Mesothelial cell of epicardium (in vitro differentiated cells): Measurements from ENCODE around the gene BTBD7. TPM values are rescaled to one million over a fixed set of nuclear protein-coding genes. Genes with fewer than 3 reads are reported as not detected.
"Not testable (repeated sequence)": the region's sequence is repeated elsewhere in the genome, so short reads cannot be mapped to it uniquely, and the experiment has no call there.

ENCODE experiments used
- DNase-seq, 2 experiments: peaks; one replicate each; pipeline ENCODE4 v3.0.0; 2021; ENCODE audit warnings: low spot score in 2 of 2; ENCODE audit not compliant: unreplicated experiment in 2 of 2
- H3K27ac Mint-ChIP-seq: 2 replicates; pipeline ENCODE4 v1.8.0; 2021; ENCODE audit warnings: mixed read lengths
- H3K27me3 Mint-ChIP-seq: 2 replicates; pipeline ENCODE4 v1.8.0; 2021; ENCODE audit warnings: low read depth, mixed read lengths
- H3K36me3 Mint-ChIP-seq: 2 replicates; pipeline ENCODE4 v1.8.0; 2021; ENCODE audit warnings: mixed read lengths
- H3K4me1 Mint-ChIP-seq: 2 replicates; pipeline ENCODE4 v1.8.0; 2021; ENCODE audit warnings: mixed read lengths
- H3K4me3 Mint-ChIP-seq: 2 replicates; pipeline ENCODE4 v1.8.0; 2021; ENCODE audit warnings: mild to moderate bottlenecking, moderate library complexity, mixed read lengths
- H3K9me3 Mint-ChIP-seq: 2 replicates; pipeline ENCODE4 v1.8.0; 2021; ENCODE audit warnings: mixed read lengths
- CTCF ChIP-seq: fragments of 200-600 bp; sonication (generic); IDR thresholded peaks from one replicate; pipeline ENCODE4 v1.5.0; 2021; ENCODE audit warnings: antibody characterized with exemption; ENCODE audit not compliant: unreplicated experiment
- total RNA-seq: library from RNA; stranded (reverse); gene quantifications from 3 replicates; pipeline ENCODE4 v1.2.1, GENCODE V29; 2021

Gene BTBD7
- total RNA-seq, 1 donor from 2014 or later, result 58.4 TPM

- peaks cover 18% of the 10 kb centered on the region for H3K36me3 Mint-ChIP-seq
- no peaks in the 10 kb centered on the region for H3K4me1 Mint-ChIP-seq
- no peak overlapping the region for H3K27ac Mint-ChIP-seq
- H3K9me3 Mint-ChIP-seq, result no peaks in the 10 kb centered on the region
- TF ChIP-seq CTCF, result no peak
- H3K27me3 Mint-ChIP-seq, result no peaks in the 10 kb centered on the region
- no peak for DNase-seq
- no peak overlapping the region for H3K4me3 Mint-ChIP-seq
Measured at GRCh38 chr14:93239869-93240677, 92.8 kb downstream of the BTBD7 start.

GRCh38 chr14:93234798-93235197 lies 98.0 kb downstream of the BTBD7 start:
- Mint-ChIP-seq H3K27me3 (peaks cover 3% of the 10 kb centered on the region), H3K4me1 (no peaks in the 10 kb centered on the region), H3K9me3 (no peaks in the 10 kb centered on the region), H3K36me3 (no peaks in the 10 kb centered on the region), H3K4me3 (no peak overlapping the region), H3K27ac (no peak overlapping the region)
- DNase-seq, result no peak
- no peak for TF ChIP-seq CTCF

GRCh38 chr14:93233078-93233477 lies 99.8 kb downstream of the BTBD7 start:
- not testable (repeated sequence) for H3K4me1 Mint-ChIP-seq, H3K27me3 Mint-ChIP-seq, H3K27ac Mint-ChIP-seq, DNase-seq, H3K36me3 Mint-ChIP-seq, H3K4me3 Mint-ChIP-seq, H3K9me3 Mint-ChIP-seq

DNA sequence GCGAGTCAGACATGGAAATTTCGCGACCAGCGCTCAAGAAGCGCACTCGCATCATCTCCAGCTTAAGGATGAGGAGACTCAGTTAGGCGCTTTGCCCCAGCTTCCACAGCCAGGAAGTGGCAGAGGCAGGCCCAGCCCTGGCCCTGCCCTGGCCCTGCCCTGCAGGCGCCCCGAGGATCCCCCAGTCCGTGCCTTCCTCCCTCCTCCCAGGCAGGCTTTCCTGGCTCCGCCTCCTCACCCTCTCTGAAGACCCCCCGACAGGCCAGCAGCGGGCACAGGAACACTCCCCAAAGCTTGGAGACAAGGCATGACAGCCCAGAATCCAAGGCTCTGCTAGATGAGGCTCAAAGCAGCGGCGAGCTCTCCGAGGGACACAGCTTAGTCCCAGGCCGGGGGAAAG lies 100.7 kb downstream of the BTBD7 start:
- peaks cover 3% of the 10 kb centered on the region for H3K27me3 Mint-ChIP-seq
- H3K27ac Mint-ChIP-seq, result no peak overlapping the region
- no peaks in the 10 kb centered on the region for H3K4me1 Mint-ChIP-seq
- H3K36me3 Mint-ChIP-seq, result peaks cover 13% of the 10 kb centered on the region
- no peak for DNase-seq
- no peak for TF ChIP-seq CTCF
- no peak overlapping the region for H3K4me3 Mint-ChIP-seq
- no peaks in the 10 kb centered on the region for H3K9me3 Mint-ChIP-seq

- H3K27me3 Mint-ChIP-seq, result peaks cover 3% of the 10 kb centered on the region
- H3K4me1 Mint-ChIP-seq, result no peaks in the 10 kb centered on the region
- no peak for TF ChIP-seq CTCF
- peaks cover 17% of the 10 kb centered on the region for H3K36me3 Mint-ChIP-seq
- H3K4me3 Mint-ChIP-seq, result no peak overlapping the region
- no peak for DNase-seq
- no peak overlapping the region for H3K27ac Mint-ChIP-seq
- no peaks in the 10 kb centered on the region for H3K9me3 Mint-ChIP-seq
Measured at GRCh38 chr14:93231129-93231979, 101.5 kb downstream of the BTBD7 start.

DNA sequence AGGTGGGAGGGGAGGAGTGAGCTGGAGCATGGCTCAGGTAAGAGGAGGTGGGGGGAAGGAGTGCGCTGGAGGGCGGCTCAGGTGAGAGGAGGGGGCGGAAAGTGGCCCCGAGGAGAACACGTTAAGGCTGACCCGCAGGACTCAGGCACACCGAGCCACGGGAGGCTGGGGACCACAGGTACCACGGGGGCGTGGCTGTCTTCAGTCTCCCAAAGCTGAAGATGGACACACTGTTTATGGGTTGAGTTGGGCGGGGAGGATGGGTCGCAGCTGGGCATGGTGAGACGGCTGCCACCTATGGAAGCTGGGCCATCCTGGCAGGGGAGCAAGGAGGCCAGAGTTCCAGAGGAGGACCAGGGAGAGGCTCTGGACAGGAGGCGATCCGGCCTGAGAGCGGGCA lies 102.3 kb downstream of the BTBD7 start:
- H3K27ac Mint-ChIP-seq, result no peak overlapping the region
- H3K36me3 Mint-ChIP-seq, result peaks cover 21% of the 10 kb centered on the region
- H3K4me1 Mint-ChIP-seq, result no peaks in the 10 kb centered on the region
- H3K27me3 Mint-ChIP-seq, result peaks cover 3% of the 10 kb centered on the region
- no peaks in the 10 kb centered on the region for H3K9me3 Mint-ChIP-seq
- no peak for TF ChIP-seq CTCF
- no peak overlapping the region for H3K4me3 Mint-ChIP-seq
- DNase-seq, result no peak
